Hepatocyte (in vitro differentiated cells): Measurements from ENCODE around the gene LRTM1.

Experiments used
- CTCF ChIP-seq: fragments of 200-600 bp; sonication (generic); IDR thresholded peaks from 2 replicates; pipeline ENCODE4 v1.5.1; 2016; ENCODE audit warnings: antibody characterized with exemption, mild to moderate bottlenecking; ENCODE audit not compliant: poor library complexity
- EZH2phosphoT487 ChIP-seq: fragments of 200-600 bp; sonication (generic); IDR thresholded peaks from one replicate; pipeline ENCODE4 v1.6.1; 2018; ENCODE audit warnings: antibody characterized with exemption, mild to moderate bottlenecking, low read depth, moderate library complexity; ENCODE audit not compliant: unreplicated experiment, severe bottlenecking

- TF ChIP-seq EZH2phosphoT487 (no peak), CTCF (no peak)
Observed at GRCh38 chr3:54963641-54964040, 35.8 kb upstream of the LRTM1 start.
